ENCODE measurements around the gene MICA.
A peak's percentile ranks its signal among the peaks of the same experiment; 100 is the strongest.
"Not testable (repeated sequence)": the region's sequence is repeated elsewhere in the genome, so short reads cannot be mapped to it uniquely, and the experiment has no call there.

MICA gene

DNA sequence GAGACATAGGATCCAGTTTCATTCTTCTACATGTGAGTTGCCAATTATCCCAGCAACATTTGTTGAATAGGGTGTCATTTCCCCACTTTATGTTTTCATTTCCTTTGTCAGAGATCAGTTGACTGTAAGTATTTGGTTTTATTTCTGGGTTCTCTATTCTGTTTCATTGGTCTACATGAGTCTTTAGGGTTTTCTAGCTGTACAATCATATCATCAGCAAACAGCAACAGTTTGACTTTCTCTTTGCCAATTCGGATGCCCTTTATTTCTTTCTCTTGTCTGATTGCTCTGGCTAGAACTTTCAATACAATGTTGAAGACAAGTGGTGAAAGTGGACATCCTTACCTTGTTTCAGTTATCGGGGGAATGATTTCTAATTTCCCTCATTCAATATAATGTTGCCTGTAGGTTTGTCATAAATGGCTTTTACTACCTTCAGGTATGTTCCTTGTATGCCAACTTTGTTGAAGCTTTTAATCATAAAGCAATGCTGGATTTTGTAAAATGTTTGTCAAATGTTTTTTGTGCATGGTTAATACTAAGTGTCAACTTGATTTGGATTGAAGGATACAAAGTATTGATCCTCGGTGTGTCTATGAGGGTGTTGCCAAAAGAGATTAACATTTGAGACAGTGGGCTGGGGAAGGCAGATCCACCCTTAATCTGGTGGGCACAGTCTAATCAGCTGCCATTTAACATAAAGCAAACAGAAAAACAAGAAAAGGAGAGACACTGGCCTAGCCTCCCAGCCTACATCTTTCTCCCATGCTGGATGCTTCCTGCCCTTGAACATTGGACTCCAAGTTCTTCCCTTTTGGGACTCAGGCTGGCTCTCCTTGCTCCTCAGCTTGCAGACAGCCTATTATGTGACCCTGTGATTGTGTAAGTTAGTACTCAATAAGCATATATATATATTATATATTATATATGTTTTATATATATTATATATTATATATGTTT lies 23.3 kb downstream of the MICA start:
- TF ChIP-seq, protein P1, sequence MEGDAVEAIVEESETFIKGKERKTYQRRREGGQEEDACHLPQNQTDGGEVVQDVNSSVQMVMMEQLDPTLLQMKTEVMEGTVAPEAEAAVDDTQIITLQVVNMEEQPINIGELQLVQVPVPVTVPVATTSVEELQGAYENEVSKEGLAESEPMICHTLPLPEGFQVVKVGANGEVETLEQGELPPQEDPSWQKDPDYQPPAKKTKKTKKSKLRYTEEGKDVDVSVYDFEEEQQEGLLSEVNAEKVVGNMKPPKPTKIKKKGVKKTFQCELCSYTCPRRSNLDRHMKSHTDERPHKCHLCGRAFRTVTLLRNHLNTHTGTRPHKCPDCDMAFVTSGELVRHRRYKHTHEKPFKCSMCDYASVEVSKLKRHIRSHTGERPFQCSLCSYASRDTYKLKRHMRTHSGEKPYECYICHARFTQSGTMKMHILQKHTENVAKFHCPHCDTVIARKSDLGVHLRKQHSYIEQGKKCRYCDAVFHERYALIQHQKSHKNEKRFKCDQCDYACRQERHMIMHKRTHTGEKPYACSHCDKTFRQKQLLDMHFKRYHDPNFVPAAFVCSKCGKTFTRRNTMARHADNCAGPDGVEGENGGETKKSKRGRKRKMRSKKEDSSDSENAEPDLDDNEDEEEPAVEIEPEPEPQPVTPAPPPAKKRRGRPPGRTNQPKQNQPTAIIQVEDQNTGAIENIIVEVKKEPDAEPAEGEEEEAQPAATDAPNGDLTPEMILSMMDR (IDR thresholded peaks at IDR 0.05; ENCODE audit: low read depth, low read length) = no peak
- no peak overlapping the region for H3K4me3 ChIP-seq (replicated peaks in 1 of 2; ENCODE audit: low read depth in 2 of 2, low read length in 2 of 2)
- DNase-seq (ENCODE audit: low read depth in 2 of 2) = no peak

DNA sequence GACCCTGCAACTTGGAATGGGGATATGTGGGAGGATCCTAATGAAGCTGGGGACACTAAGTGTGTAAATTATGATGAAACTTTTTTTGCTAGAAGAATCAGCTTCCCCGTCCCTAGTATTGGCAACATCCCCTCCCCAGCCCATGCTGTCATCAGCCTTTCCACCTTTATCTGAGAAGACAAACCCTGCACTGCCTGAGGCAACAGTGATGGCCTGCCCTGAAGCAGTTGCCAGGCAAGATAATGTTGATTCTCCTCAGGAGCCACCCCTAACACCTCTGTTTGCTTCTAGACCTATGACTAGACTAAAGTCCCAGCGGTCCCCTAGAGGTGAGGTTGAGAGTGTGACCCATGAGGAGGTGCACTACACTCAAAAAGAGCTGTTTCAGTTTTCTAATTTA lies 27.1 kb downstream of the MICA start:
- no peak for DNase-seq (ENCODE audit: low read depth in 2 of 2)
- no peak overlapping the region for H3K4me3 ChIP-seq (replicated peaks in 1 of 2; ENCODE audit: low read depth in 2 of 2, low read length in 2 of 2)
- TF ChIP-seq, protein P1 (IDR thresholded peaks at IDR 0.05; ENCODE audit: low read depth, low read length) = no peak

DNA sequence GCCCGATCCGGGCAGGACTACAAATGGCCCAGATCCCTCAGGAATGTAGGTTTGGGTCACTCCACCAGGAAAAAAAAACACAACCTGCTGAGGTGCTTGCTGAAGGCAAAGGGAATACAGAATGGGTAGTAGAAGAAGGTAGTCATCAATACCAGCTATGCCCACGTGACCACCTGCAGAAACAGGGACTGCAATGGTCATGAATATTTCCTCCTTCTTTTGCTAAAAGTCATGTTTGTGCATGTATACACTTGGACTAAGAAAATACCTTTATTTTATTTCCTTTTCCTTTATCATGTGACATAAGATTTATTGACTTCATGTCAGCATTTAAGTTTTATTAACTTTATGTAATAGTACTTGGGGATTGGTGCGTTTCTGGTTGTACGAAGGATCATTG lies 31.7 kb downstream of the MICA start:
- H3K4me3 ChIP-seq (replicated peaks in 1 of 2; ENCODE audit: low read depth in 2 of 2, low read length in 2 of 2); DNase-seq (ENCODE audit: low read depth in 2 of 2): not testable (repeated sequence)

DNA sequence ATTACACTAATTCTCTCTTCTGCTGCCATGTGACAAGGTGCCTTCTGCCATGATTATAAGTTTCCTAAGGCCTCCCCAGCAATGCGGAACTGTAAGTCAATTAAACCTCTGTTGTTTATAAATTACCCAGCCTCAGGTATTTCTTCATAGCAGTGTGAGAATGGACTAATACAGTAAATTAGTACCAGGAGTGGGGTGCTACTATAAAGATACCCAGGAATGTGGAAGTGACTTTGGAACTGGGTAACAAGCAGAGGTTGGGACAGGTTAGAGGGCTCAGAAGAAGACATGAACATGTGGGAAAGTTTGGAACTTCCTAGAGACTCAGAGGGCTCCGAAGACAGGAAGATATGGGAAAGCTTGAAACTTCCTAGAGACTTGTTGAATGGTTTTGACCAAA lies 34.8 kb downstream of the MICA start:
- TF ChIP-seq, protein P1 (IDR thresholded peaks at IDR 0.05; ENCODE audit: low read depth, low read length) = no peak
- H3K4me3 ChIP-seq (replicated peaks in 1 of 2; ENCODE audit: low read depth in 2 of 2, low read length in 2 of 2) = no peak overlapping the region
- no peak for DNase-seq (ENCODE audit: low read depth in 2 of 2)

DNA sequence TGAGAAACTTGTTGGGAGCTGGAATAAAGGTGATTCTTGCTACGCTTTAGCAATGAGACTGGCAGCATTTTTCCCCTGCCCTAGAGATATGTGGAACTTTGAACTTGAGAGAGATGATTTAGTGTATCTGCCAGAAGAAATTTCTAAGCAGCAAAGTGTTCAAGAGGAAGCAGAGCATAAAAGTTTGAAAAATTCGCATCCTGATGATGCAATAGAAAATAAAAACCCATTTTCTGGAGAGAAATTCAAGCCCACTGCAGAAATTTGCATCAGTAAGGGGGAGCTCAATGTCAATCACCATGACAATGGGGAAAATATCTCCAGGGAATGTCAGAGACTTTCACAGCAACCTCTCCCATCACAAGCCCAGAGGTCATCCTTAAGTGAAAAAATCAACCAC lies 35.3 kb downstream of the MICA start:
- TF ChIP-seq, protein P1 (IDR thresholded peaks at IDR 0.05; ENCODE audit: low read depth, low read length) = no peak
- no peak for DNase-seq (ENCODE audit: low read depth in 2 of 2)

DNA sequence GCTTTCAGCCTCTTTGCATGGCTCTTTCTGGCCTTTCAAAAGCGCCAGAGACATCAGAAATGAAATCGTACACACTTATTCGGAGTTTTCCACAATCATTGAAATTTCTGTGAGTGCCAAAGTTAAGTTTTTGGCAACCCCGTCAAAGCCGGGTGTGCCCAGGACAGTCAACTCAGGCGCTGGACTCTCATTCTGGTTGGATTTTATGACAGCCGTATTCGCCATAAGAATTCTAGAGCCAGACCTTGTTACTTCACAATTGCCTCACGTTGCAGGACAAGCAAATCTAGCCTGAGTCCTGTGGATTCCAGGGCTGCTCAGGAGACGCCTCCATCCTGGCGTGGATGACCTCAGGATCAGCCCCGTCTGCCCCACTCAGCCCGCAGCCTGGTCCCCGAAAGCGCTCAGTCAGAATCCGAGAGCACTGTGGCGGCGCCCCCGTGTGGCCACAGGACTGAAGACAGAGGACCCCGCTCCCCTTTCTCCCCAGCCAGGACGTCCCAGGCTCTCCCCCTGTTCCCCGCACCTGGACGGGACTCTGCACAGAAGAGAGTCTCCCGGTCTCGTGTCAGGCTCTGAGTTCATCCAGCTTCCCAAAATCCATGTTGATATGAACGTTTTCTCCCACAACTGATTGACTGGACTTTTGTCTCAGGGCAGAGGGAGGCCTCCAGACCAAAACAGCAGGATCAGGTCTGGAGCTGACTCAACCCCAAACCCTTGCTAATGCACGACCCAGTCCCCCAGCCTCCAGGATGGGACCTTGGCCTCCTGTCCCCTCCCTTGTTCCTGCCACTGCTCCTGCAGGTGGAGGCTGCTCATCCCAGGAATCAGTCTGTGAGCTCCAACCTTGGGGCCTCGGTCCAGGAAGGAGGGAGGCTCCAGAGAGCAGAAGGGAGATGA lies 38.2 kb downstream of the MICA start:
- TF ChIP-seq, protein P1 (IDR thresholded peaks at IDR 0.05; ENCODE audit: low read depth, low read length) = peak; percentile 81
- DNase-seq (ENCODE audit: low read depth in 2 of 2) = peak; percentile 67 to 69
- H3K4me3 ChIP-seq (replicated peaks in 1 of 2; ENCODE audit: low read depth in 2 of 2, low read length in 2 of 2) = peak overlapping the region in 1 of 2 donors; percentile 33

More for the DNA sequence above, 35.3 kb downstream of the MICA start:
- H3K4me3 ChIP-seq (replicated peaks in 1 of 2; ENCODE audit: low read depth in 2 of 2, low read length in 2 of 2) = no peak overlapping the region

DNA sequence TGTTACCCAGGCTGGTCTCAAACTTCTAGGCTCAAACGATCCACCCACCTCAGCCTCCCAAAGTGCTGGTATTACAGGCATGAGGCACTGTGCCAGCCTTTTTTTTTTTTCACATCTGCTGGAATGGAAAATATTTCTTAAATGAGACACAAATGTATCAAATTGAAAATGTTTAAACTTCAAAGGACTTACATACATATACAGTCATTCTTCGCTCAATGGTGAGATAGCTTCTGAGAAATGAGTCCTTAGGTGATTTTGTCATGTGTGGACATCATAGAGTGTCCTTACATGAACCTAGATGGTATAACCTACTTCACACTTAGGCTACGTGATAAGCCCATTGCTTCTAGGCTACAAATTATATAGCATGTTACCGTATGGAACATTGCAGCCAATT lies 43.1 kb downstream of the MICA start:
- TF ChIP-seq, protein P1 (IDR thresholded peaks at IDR 0.05; ENCODE audit: low read depth, low read length) = no peak
- peak; percentile 25 to 29 for DNase-seq (ENCODE audit: low read depth in 2 of 2)
- H3K4me3 ChIP-seq (replicated peaks in 1 of 2; ENCODE audit: low read depth in 2 of 2, low read length in 2 of 2) = no peak overlapping the region

DNA sequence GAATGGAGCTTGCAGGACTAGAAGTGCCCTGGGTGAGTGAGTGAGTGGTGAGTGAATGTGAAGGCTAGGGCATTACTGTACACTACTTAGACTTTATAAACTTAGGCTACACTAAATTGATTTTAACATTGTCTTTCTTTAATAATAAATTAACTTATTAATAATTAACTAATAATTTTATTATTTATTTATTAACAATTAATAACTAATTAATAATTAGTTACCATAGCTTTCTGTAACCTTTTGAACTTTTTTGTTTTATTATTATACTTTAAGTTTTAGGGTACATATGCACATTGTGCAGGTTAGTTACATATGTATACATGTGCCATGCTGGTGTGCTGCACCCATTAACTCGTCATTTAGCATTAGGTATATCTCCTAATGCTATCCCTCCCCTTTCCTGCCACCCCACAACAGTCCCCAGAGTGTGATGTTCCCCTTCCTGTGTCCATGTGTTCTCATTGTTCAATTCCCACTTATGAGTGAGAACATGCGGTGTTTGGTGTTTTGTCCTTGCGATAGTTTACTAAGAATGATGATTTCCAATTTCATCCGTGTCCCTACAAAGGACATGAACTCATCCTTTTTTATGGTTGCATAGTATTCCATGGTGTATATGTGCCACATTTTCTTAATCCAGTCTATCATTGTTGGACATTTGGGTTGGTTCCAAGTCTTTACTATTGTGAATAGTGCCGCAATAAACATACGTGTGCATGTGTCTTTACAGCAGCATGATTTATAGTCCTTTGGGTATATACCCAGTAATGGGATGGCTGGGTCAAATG lies 43.8 kb downstream of the MICA start:
- DNase-seq (ENCODE audit: low read depth in 2 of 2); H3K4me3 ChIP-seq (replicated peaks in 1 of 2; ENCODE audit: low read depth in 2 of 2, low read length in 2 of 2): not testable (repeated sequence)
